Dermis microvascular lymphatic vessel endothelial cell (primary cell): ENCODE data around the gene ADGRG4. TPM values are rescaled to one million over a fixed set of nuclear protein-coding genes. Genes with fewer than 3 reads are reported as not detected.
"Not testable (repeated sequence)": the region's sequence is repeated elsewhere in the genome, so short reads cannot be mapped to it uniquely, and the experiment has no call there.

Experiments
- DNase-seq, 2 donors: peaks; one replicate each; pipeline versions ENCODE4 v3.0.0 to v3.0.0-alpha.2; 2010; ENCODE audit warnings: low read depth in 2 of 2
- total RNA-seq: library from RNA; depleted of rRNA; stranded (reverse); fragments of >200 nt; gene quantifications from 2 replicates; pipeline ENCODE4 v1.2.1, GENCODE V29; 2014

The ADGRG4 gene
- total RNA-seq, 1 donor from 2014 or later = not detected

DNA sequence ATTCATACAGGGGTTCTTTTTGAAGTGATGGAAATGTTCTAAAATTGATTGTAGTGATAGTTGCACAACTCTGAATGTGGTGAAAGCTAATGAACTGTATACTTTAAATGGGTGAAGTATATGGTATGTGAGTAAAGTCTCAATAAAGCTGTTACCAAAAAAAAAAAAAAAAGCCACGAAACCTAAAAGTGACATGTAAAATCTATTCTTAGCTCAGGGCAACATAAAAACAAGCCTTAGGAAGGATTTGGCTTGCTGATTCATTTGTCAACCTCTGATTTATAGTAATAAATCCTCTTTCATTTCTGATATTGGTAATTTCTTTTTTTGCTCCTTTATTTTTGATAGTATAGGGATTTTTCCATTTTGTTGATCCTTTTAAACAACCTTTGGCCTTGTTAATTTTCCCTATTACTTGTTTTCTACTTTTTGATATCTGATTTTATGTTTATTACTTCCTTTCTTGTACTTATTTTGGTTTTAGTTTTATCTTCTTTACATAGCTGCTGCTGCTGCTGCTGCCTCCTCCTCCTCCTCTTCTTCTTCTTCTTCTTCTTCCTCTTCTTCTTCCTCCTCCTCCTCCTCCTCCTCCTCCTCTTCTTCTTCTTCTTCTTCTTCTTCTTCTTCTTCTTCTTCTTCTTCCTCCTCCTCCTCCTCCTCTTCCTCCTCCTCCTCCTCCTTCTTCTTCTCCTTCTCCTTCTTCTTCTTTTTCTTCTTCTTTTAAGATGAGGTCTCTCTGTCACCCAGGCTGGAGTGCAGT is 79.4 kb downstream of the ADGRG4 start:
- no peak for DNase-seq

DNA sequence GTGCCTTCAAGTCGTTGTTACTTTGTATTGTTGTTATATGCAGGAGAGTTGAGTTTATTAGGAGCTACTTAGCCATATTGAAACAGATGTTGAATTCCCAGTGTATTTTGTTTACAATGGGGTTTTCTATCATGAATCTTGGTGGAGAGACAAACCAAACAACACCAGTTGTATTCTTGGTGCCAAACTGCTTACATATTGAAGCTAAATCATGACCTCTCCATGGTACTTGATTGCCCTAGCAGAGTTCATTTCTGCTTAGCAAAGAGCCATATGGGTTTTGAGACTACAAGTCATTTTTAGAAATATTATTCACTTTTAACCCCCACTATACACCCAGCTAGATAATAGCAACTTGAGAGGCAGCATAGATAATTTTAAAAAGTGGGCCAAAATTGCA is 85.4 kb downstream of the ADGRG4 start:
- no peak for DNase-seq

DNA sequence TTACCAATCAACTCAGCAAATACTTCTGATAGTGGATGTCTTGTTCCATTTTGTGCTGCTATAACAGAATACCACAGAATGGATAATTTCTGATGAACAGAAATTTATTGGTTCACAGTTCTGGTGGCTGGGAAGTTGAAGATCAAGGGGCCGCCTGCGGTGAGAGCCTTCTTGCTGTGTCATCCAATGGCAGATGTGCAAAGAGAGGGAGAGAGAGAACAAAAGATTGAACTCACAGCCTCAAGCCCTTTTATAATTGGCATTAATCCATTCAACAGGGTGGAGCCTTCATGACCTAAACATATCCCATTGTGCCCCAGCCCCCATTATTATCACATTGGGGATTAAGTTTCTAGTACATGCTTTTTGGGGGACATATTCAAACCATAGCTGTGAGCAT is 86.1 kb downstream of the ADGRG4 start:
- DNase-seq = no peak

DNA sequence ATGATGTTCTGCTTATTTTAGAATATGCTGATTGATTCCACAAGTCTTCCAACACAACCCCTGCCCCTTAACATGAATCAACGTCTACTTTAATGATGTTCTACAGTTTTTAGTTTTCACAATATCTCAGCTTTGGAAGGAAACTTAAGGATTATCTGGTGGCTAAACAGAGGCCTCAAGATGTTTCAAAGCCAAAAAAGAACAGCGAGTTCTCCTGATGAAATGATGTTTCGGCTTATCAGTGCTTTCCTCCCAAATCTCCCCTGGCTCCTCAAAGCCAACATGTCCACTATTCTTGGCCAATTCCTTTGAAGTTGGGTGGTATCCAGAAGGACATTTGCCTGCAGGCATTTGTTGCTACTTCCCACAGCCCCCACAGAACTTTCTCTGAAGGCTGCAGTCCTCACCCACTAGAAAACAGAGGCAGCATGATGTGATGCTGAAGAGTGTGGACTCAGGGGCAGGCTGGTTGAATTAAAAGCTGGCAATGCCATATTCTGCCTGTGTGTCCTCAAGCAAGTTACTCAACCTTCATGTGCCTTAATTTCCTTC is 87.3 kb downstream of the ADGRG4 start:
- no peak for DNase-seq

DNA sequence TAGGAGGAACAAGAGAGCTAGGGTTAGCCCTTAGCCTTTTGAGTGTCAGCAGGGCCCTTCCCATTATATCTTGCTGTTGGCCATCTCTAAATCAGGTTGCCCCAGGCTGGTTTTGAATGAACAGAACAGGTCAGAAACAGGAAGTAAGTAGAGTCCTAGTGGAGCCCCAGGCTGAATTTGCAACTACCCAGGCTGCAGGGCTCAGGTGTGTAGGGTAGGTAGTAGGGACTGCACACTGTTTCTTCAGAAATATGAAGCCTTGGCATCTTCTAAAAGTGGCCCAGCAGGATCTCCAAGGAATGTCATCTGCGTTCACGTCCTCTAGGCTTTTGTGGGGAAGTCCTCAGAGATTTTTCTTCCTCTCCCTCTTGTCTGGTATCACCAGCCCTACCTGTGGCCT is 90.2 kb downstream of the ADGRG4 start:
- no peak for DNase-seq

GRCh38 chrX:136395271-136395670 is 94.5 kb downstream of the ADGRG4 start:
- DNase-seq = no peak

DNA sequence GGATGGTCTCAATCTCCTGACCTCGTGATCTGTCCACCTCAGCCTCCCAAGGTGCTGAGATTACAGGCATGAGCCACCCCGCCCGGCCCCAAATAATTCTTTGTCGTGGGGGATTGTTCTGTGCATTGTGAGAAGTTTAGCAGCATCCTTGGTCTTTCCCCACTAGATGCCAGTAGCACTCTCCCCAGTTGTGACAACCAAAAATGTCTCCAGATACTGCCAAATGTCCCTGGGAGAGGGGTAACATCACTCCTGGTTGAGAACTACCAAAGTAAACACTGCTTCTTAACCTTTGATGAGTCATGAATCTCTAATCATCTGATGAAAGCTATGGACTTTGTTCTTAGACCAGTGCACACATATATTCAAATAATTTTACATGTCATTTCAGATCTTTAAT is 96.2 kb downstream of the ADGRG4 start:
- DNase-seq = no peak

DNA sequence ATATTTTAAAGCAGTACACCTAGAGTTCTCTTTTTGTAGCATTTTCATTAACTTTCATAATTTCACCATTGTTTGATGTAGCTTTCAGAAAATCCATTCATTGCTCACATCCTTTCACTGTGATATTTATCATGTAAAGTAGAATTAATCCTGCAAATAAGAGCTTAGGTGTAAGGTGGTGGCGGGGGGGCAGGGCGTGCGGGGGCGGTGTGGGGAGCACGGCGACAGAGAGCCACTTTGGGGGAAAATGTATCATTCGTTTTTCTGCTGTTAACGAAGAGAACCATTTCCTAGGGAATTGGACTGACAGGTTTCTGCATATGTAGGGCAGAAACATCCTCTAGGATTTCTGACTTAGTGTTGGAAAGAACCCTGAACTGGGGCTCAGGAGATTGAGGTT is 104.4 kb downstream of the ADGRG4 start:
- no peak for DNase-seq

DNA sequence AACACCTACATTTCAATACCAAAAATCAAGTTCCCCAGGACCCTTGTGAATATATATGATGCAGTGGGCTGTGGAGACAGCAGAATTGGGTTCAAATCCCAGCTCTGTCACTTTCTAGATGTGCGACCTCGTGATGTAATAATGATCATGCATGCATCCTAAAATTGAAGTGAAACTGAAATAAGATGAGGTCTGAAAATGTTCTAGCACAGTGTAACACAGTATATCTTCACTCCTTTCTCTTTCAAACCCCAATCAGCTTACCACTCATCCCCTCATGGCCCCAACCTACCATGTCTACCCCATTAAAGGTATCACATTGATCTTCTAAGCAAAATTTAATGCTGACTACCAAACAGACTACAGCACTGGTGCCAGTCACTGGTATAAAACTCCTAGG is 117.0 kb downstream of the ADGRG4 start:
- DNase-seq = no peak

DNA sequence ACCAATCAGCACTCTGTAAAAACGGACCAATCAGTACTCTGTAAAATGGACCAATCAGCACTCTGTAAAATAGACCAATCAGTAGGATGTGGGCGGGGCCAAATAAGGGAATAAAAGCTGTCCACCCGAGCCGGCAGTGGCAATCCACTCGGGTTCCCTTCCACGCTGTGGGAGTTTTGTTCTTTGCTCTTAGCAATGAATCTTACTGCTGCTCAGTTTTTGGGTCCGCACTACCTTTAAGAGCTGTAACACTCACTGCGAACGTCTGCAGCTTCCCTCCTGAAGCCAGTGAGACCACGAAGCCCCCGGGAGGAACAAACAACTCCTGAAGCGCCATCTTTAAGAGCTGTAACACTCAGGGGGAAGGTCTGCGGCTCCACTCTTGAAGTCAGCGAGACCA is 120.6 kb downstream of the ADGRG4 start:
- no peak for DNase-seq

- DNase-seq = no peak
Measured at GRCh38 chrX:136423724-136424123, 123.0 kb downstream of the ADGRG4 start.

- DNase-seq = no peak
Measured at GRCh38 chrX:136425996-136426395, 125.2 kb downstream of the ADGRG4 start.

DNA sequence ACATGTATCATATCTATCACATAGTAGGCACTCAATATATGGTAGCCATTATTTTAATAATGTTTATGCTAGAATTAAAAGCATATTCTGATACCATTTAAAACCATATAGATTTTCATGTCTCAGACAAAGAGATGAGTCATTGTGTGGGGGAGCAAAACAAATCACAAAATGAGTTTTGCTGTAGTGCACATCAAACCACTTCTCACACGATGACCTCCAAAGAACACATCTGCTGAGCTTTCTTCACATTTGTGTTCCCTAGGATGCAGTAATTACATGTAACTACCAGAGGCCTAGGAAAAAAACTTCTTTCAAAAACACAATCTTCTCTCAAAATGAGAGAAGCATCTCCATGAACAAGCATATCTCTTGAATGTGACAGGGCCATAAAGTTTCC is 130.9 kb downstream of the ADGRG4 start:
- no peak for DNase-seq

- DNase-seq = no peak
Measured at GRCh38 chrX:136437774-136438173, 137.0 kb downstream of the ADGRG4 start.

GRCh38 chrX:136438192-136438591 is 137.4 kb downstream of the ADGRG4 start:
- no peak for DNase-seq

GRCh38 chrX:136445674-136446073 is 144.9 kb downstream of the ADGRG4 start:
- not testable (repeated sequence) for DNase-seq

DNA sequence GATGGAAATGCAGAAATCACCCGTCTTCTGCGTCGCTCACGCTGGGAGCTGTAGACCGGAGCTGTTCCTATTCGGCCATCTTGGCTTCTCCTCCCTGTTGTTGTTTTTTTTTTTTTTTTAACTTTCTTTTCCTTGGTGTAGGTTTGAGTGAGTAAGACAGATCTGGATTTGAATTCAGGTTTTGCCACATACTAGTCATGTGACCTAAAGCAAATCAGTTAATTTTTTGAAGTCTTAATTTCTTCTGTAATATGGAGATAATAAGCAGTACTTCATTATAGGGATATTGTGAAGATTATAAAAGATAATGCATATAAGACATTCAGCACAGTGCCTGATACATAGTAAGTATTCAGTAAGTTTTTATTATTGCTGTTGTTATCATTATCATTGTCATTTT is 145.4 kb downstream of the ADGRG4 start:
- no peak for DNase-seq

GRCh38 chrX:136447308-136447707 is 146.5 kb downstream of the ADGRG4 start:
- DNase-seq = no peak

- DNase-seq = no peak
Measured at GRCh38 chrX:136447968-136448367, 147.2 kb downstream of the ADGRG4 start.

- no peak for DNase-seq
Measured at GRCh38 chrX:136450050-136450830, 149.5 kb downstream of the ADGRG4 start.

GRCh38 chrX:136452614-136453013 is 151.9 kb downstream of the ADGRG4 start:
- no peak for DNase-seq

DNA sequence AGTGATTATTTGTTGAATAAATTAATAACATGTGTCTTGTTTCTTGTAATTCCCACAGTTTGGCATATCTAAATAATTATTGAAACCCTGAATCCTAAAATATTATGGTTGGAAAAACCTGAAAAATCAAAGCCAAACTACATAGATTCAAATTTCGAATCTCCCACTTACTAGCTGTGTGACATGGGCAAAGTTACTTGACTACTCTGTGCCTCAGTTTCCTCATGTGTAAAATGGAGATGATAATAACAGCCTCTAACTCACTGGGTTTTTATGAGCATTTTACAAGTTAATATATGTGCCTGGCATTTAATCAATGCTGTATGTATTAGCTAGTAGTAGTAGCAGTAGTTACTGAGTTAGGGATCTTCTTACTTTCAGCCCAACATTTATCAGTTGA is 152.4 kb downstream of the ADGRG4 start:
- DNase-seq = no peak

- no peak for DNase-seq
Measured at GRCh38 chrX:136453771-136454170, 153.0 kb downstream of the ADGRG4 start.
